Testis (tissue), 3 donors: ENCODE measurements around the gene ST3GAL6. TPM values are rescaled to one million over a fixed set of nuclear protein-coding genes. Genes with fewer than 3 reads are reported as not detected.

ENCODE experiments used
- DNase-seq: peaks from one replicate; pipeline ENCODE4 v3.0.0-alpha.2; 2019
- H3K27ac ChIP-seq, 2 donors: fragments of 200-600 bp; sonication (generic); one replicate each; pipeline ENCODE4 v1.5.1; 2019
- H3K27me3 ChIP-seq: fragments of 200-600 bp; sonication (generic); one replicate; pipeline ENCODE4 v1.5.1; 2019
- H3K36me3 ChIP-seq: fragments of 200-600 bp; sonication (generic); one replicate; pipeline ENCODE4 v1.5.1; 2017; ENCODE audit warnings: low read depth; ENCODE audit errors: missing control alignments
- H3K4me1 ChIP-seq: fragments of 200-600 bp; sonication (generic); one replicate; pipeline ENCODE4 v1.5.1; 2019
- H3K4me3 ChIP-seq, 2 donors: fragments of 200-600 bp; sonication (generic); one replicate each; pipeline ENCODE4 v1.5.1; 2017 to 2019
- H3K9me3 ChIP-seq: fragments of 200-600 bp; sonication (generic); one replicate; pipeline ENCODE4 v1.5.1; 2017
- POLR2A ChIP-seq: fragments of 450-650 bp; IDR thresholded peaks from one replicate; pipeline ENCODE4 v1.6.1; 2017; ENCODE audit warnings: antibody characterized with exemption, mild to moderate bottlenecking, moderate library complexity
- WGBS, 2 donors: methylation state at CpG; one replicate each; pipeline ENCODE4 v1.1.5; 2018; 5-methylcytosine and 5-hydroxymethylcytosine counted together
- intact Hi-C: fragments of 100-400 bp; cut with DNase I; formaldehyde crosslinking; loops from one replicate; pipeline ENCODE4 v1.15.1; 2023; ENCODE audit warnings: low total_unique reads
- polyA plus RNA-seq: library from polyadenylated mRNA; stranded (reverse); fragments of 350-450 nt; fragmentation: Illumina TruSeq; extraction: RNeasy Lipid Tissue Mini Kit (QIAGEN cat#74804); gene quantifications from one replicate; pipeline ENCODE4 v1.2.3, GENCODE V29; 2014; ENCODE audit warnings: low read depth, low replicate concordance; ENCODE audit not compliant: insufficient read depth
- total RNA-seq, 2 donors: library from RNA; depleted of rRNA; stranded (reverse); fragments of >200 nt; gene quantifications; one replicate each; pipeline ENCODE4 v1.2.3, GENCODE V29; 2016
- TF ChIP-seq, protein P1 (sequence below), 3 experiments: fragments of 450-650 bp in 2 of 3; fragments of 200-600 bp in 1 of 3; sonication (generic) in 1 of 3; IDR thresholded peaks; one replicate each; pipeline ENCODE4 v1.5.1; 2016 to 2019; ENCODE audit warnings: antibody characterized with exemption in 3 of 3, mild to moderate bottlenecking in 2 of 3, moderate library complexity in 1 of 3

Gene ST3GAL6
- total and polyA plus RNA-seq, 3 donors from 2014 or later, result 2.1 to 23.4 (median 3.7) TPM

- Histone ChIP-seq H3K9me3 (no peaks in the 10 kb centered on the region), H3K4me1 (no peaks in the 10 kb centered on the region), H3K27me3 (no peaks in the 10 kb centered on the region), H3K4me3 (no peak overlapping the region), H3K36me3 (no peaks in the 10 kb centered on the region), H3K27ac (no peak overlapping the region)
- no peak for TF ChIP-seq POLR2A
- TF ChIP-seq, protein P1, sequence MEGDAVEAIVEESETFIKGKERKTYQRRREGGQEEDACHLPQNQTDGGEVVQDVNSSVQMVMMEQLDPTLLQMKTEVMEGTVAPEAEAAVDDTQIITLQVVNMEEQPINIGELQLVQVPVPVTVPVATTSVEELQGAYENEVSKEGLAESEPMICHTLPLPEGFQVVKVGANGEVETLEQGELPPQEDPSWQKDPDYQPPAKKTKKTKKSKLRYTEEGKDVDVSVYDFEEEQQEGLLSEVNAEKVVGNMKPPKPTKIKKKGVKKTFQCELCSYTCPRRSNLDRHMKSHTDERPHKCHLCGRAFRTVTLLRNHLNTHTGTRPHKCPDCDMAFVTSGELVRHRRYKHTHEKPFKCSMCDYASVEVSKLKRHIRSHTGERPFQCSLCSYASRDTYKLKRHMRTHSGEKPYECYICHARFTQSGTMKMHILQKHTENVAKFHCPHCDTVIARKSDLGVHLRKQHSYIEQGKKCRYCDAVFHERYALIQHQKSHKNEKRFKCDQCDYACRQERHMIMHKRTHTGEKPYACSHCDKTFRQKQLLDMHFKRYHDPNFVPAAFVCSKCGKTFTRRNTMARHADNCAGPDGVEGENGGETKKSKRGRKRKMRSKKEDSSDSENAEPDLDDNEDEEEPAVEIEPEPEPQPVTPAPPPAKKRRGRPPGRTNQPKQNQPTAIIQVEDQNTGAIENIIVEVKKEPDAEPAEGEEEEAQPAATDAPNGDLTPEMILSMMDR (IDR thresholded peaks at IDR 0.05), result no peak
- no peak for DNase-seq
- intact Hi-C loops, result no loop called here
- 93 to 95% methylated on average over 1 of the region's 1 CpG for WGBS, 2 donors
Observed at GRCh38 chr3:98721776-98722175, 41.4 kb upstream of the ST3GAL6 start.

- H3K4me1 ChIP-seq, result no peaks in the 10 kb centered on the region
- intact Hi-C loops, result no loop called here
- H3K27ac ChIP-seq, result no peak overlapping the region
- no peak for DNase-seq
- TF ChIP-seq, protein P1 (IDR thresholded peaks at IDR 0.05), result no peak
- TF ChIP-seq POLR2A, result no peak
- H3K4me3 ChIP-seq, result no peak overlapping the region
- H3K36me3 ChIP-seq, result no peaks in the 10 kb centered on the region
- H3K27me3 ChIP-seq, result no peaks in the 10 kb centered on the region
- H3K9me3 ChIP-seq, result no peaks in the 10 kb centered on the region
- 77% methylated on average over 4 of the region's 4 CpGs for WGBS, 2 donors
Observed at GRCh38 chr3:98722389-98722788, 40.8 kb upstream of the ST3GAL6 start.

DNA sequence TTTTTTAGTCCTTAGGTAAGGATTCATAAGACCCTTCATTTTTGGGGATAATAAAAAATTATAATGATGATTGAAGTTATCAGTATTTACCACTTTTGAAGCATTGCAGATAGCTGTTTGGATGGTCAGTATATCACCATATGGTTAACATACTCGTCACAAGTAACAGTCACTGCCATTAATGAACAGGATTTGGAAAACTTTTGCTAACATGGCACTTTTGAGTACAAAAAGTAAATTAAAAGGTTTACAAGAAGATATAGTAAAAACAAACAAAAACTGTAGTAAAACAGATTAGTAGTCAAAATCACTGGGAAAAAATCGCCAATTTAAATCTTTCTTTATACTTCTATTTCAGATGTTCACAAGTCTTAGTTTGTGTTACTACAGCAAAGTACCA lies 37.8 kb upstream of the ST3GAL6 start:
- no peak overlapping the region for H3K4me3 ChIP-seq
- H3K36me3 ChIP-seq, result no peaks in the 10 kb centered on the region
- DNase-seq, result no peak
- 90 to 94% methylated on average over 2 of the region's 2 CpGs for WGBS, 2 donors
- no peaks in the 10 kb centered on the region for H3K27me3 ChIP-seq
- no peak for TF ChIP-seq POLR2A
- TF ChIP-seq, protein P1 (IDR thresholded peaks at IDR 0.05), result no peak
- H3K4me1 ChIP-seq, result peaks cover 6% of the 10 kb centered on the region
- no peak overlapping the region for H3K27ac ChIP-seq
- H3K9me3 ChIP-seq, result no peaks in the 10 kb centered on the region
- intact Hi-C loops, result no loop called here

DNA sequence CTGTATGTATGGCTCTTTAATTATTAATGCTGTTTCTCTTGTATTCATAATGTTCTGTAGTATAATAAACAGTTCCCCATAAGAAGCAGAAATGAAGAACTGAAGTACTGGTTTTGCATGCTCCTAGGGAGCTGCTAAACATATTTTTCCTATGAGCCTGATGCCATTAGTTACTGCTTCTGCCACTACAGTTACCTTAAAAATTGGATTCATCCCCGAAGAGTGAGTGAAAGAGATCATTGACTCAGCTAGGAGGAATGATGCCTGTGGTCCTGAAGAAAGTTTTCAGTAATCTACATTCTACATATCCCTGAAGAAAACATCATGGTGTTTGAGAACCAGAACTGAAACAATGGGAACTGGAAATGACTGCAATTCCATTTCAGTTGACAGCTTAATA lies 37.1 kb upstream of the ST3GAL6 start:
- Histone ChIP-seq H3K4me3 (no peak overlapping the region), H3K27ac (no peak overlapping the region), H3K4me1 (peaks cover 6% of the 10 kb centered on the region), H3K36me3 (no peaks in the 10 kb centered on the region), H3K9me3 (no peaks in the 10 kb centered on the region), H3K27me3 (no peaks in the 10 kb centered on the region)
- TF ChIP-seq POLR2A, result no peak
- TF ChIP-seq, protein P1 (IDR thresholded peaks at IDR 0.05), result no peak
- no peak for DNase-seq
- 75 to 85% methylated on average over 1 of the region's 1 CpG for WGBS, 2 donors
- intact Hi-C loops, result no loop called here

- no peak for DNase-seq
- H3K27ac ChIP-seq, result no peak overlapping the region
- no peaks in the 10 kb centered on the region for H3K27me3 ChIP-seq
- no peaks in the 10 kb centered on the region for H3K36me3 ChIP-seq
- intact Hi-C loops, result no loop called here
- H3K9me3 ChIP-seq, result no peaks in the 10 kb centered on the region
- peaks cover 6% of the 10 kb centered on the region for H3K4me1 ChIP-seq
- TF ChIP-seq, protein P1 (IDR thresholded peaks at IDR 0.05), result no peak
- TF ChIP-seq POLR2A, result no peak
- no peak overlapping the region for H3K4me3 ChIP-seq
- 80 to 90% methylated on average over 3 of the region's 3 CpGs for WGBS, 2 donors
Observed at GRCh38 chr3:98727638-98728037, 35.5 kb upstream of the ST3GAL6 start.
